Type B pancreatic cell (in vitro differentiated cells): ENCODE data around the gene VSNL1. TPM values are rescaled to one million over a fixed set of nuclear protein-coding genes. Genes with fewer than 3 reads are reported as not detected.

Experiments
- DNase-seq: peaks from one replicate; pipeline ENCODE4 v3.0.0; 2021; ENCODE audit warnings: mixed read lengths; ENCODE audit not compliant: unreplicated experiment; ENCODE audit errors: extremely low spot score
- H3K27ac Mint-ChIP-seq: 2 replicates; pipeline ENCODE4 v1.8.0; 2021; ENCODE audit warnings: mild to moderate bottlenecking, mixed read lengths
- H3K27me3 Mint-ChIP-seq: 2 replicates; pipeline ENCODE4 v1.8.0; 2021; ENCODE audit warnings: mixed read lengths
- H3K36me3 Mint-ChIP-seq: 2 replicates; pipeline ENCODE4 v1.8.0; 2021; ENCODE audit warnings: mixed read lengths
- H3K4me1 Mint-ChIP-seq: one replicate; pipeline ENCODE4 v1.8.0; 2021; ENCODE audit warnings: mixed read lengths; ENCODE audit not compliant: unreplicated experiment
- H3K4me3 Mint-ChIP-seq: 2 replicates; pipeline ENCODE4 v1.8.0; 2021; ENCODE audit warnings: mild to moderate bottlenecking, mixed read lengths
- H3K9me3 Mint-ChIP-seq: 2 replicates; pipeline ENCODE4 v1.8.0; 2021; ENCODE audit warnings: mixed read lengths
- CTCF ChIP-seq: fragments of 200-600 bp; sonication (generic); conservative IDR thresholded peaks from 2 replicates; pipeline ENCODE4 v1.5.0; 2021; ENCODE audit warnings: antibody characterized with exemption, mild to moderate bottlenecking
- total RNA-seq: library from RNA; stranded (reverse); gene quantifications from 2 replicates; pipeline ENCODE4 v1.2.1, GENCODE V29; 2021; ENCODE audit warnings: low replicate concordance

VSNL1 gene
- total RNA-seq, 1 donor from 2014 or later: 4.6 TPM

- Mint-ChIP-seq H3K4me1 (peaks cover 6% of the 10 kb centered on the region), H3K9me3 (no peaks in the 10 kb centered on the region), H3K27ac (no peak overlapping the region), H3K4me3 (no peak overlapping the region), H3K36me3 (peaks cover 13% of the 10 kb centered on the region), H3K27me3 (no peaks in the 10 kb centered on the region)
- no peak for TF ChIP-seq CTCF
- no peak for DNase-seq
Measured at GRCh38 chr2:17657759-17658158, 117.3 kb downstream of the VSNL1 start.

GRCh38 chr2:17658251-17658843, 117.9 kb downstream of the VSNL1 start:
- no peak for TF ChIP-seq CTCF
- Mint-ChIP-seq H3K36me3 (peaks cover 18% of the 10 kb centered on the region), H3K27ac (no peak overlapping the region), H3K27me3 (no peaks in the 10 kb centered on the region), H3K9me3 (no peaks in the 10 kb centered on the region), H3K4me1 (peaks cover 6% of the 10 kb centered on the region), H3K4me3 (no peak overlapping the region)
- DNase-seq: no peak

- H3K4me1 Mint-ChIP-seq: peaks cover 6% of the 10 kb centered on the region
- H3K9me3 Mint-ChIP-seq: no peaks in the 10 kb centered on the region
- peaks cover 18% of the 10 kb centered on the region for H3K36me3 Mint-ChIP-seq
- DNase-seq: no peak
- no peak for TF ChIP-seq CTCF
- H3K27me3 Mint-ChIP-seq: no peaks in the 10 kb centered on the region
- H3K4me3 Mint-ChIP-seq: no peak overlapping the region
- no peak overlapping the region for H3K27ac Mint-ChIP-seq
Measured at GRCh38 chr2:17660219-17660618, 119.7 kb downstream of the VSNL1 start.

- peaks cover 18% of the 10 kb centered on the region for H3K36me3 Mint-ChIP-seq
- no peak overlapping the region for H3K27ac Mint-ChIP-seq
- no peak overlapping the region for H3K4me3 Mint-ChIP-seq
Measured at GRCh38 chr2:17661460-17661859, 121.0 kb downstream of the VSNL1 start.

GRCh38 chr2:17662723-17663122, 122.2 kb downstream of the VSNL1 start:
- DNase-seq: no peak
- Mint-ChIP-seq H3K27me3 (no peaks in the 10 kb centered on the region), H3K27ac (no peak overlapping the region), H3K9me3 (no peaks in the 10 kb centered on the region), H3K4me1 (peaks cover 6% of the 10 kb centered on the region), H3K4me3 (no peak overlapping the region), H3K36me3 (peaks cover 18% of the 10 kb centered on the region)
- no peak for TF ChIP-seq CTCF

More at GRCh38 chr2:17661460-17661859, 121.0 kb downstream of the VSNL1 start:
- no peak for DNase-seq
- Mint-ChIP-seq H3K4me1 (peaks cover 6% of the 10 kb centered on the region), H3K9me3 (no peaks in the 10 kb centered on the region), H3K27me3 (no peaks in the 10 kb centered on the region)
- no peak for TF ChIP-seq CTCF

GRCh38 chr2:17664534-17664933, 124.0 kb downstream of the VSNL1 start:
- H3K36me3 Mint-ChIP-seq: peaks cover 21% of the 10 kb centered on the region

More at GRCh38 chr2:17664534-17664933, 124.0 kb downstream of the VSNL1 start:
- H3K27ac Mint-ChIP-seq: no peak overlapping the region
- no peak for DNase-seq
- no peak for TF ChIP-seq CTCF
- no peaks in the 10 kb centered on the region for H3K9me3 Mint-ChIP-seq
- no peak overlapping the region for H3K4me3 Mint-ChIP-seq
- H3K27me3 Mint-ChIP-seq: no peaks in the 10 kb centered on the region
- H3K4me1 Mint-ChIP-seq: peaks cover 6% of the 10 kb centered on the region
